Panc1 (cell line): Measurements from ENCODE around the gene PSKH1. TPM values are rescaled to one million over a fixed set of nuclear protein-coding genes. Genes with fewer than 3 reads are reported as not detected.

ENCODE experiments used
- ATAC-seq: fragments of 200-7000 bp; cut with Tn5 transposase; 2 replicates; pipeline ENCODE4 v1.9.1; 2020; ENCODE audit warnings: mild to moderate bottlenecking, moderate library complexity
- BruUV-seq: library from RNA; stranded (reverse); fragments of 400-500 nt; replicated peaks from 2 replicates; lab custom pipeline; 2021; lab: Mats Ljungman, UMichigan
- CTCF ChIA-PET: fragments of 300-600 bp; sonication (Branson Sonifier 250); formaldehyde crosslinking; loops from one replicate; lab custom pipeline; 2022; ENCODE audit warnings: antibody characterized with exemption; lab: Charles Lee
- POLR2A ChIA-PET: fragments of 300-600 bp; sonication (Branson Sonifier 250); formaldehyde crosslinking; loops from one replicate; lab custom pipeline; 2022; ENCODE audit warnings: antibody characterized with exemption; lab: Charles Lee
- DNase-seq: peaks from one replicate; pipeline ENCODE4 v3.0.0-alpha.2; 2010; ENCODE audit warnings: low read depth, low spot score
- H3K27ac ChIP-seq: 2 replicates; pipeline ENCODE4 v1.5.1; 2011; ENCODE audit warnings: mild to moderate bottlenecking, low read length, inconsistent platforms
- H3K27me3 ChIP-seq: fragments of 200-500 bp; sonication (Bioruptor generic); 2 replicates; pipeline ENCODE4 v1.6.0; 2014; ENCODE audit warnings: low read length, inconsistent platforms; ENCODE audit not compliant: control insufficient read depth, insufficient read depth
- H3K36me3 ChIP-seq: fragments of 200-500 bp; sonication (Bioruptor generic); 2 replicates; pipeline ENCODE4 v1.5.1; 2014; ENCODE audit warnings: inconsistent platforms, mild to moderate bottlenecking, low read length, moderate library complexity; ENCODE audit not compliant: control insufficient read depth, insufficient read depth
- H3K4me1 ChIP-seq: 2 replicates; pipeline ENCODE4 v1.5.1; 2011; ENCODE audit warnings: inconsistent platforms, mild to moderate bottlenecking, low read length, moderate library complexity; ENCODE audit not compliant: control insufficient read depth, insufficient read depth
- H3K4me3 ChIP-seq, 2 experiments: 2 replicates each; pipeline ENCODE4 v1.5.1; 2011 to 2012; ENCODE audit warnings: low read depth in 2 of 2, low read length in 2 of 2, mild to moderate bottlenecking in 2 of 2, inconsistent platforms in 1 of 2, moderate library complexity in 1 of 2
- H3K9me3 ChIP-seq: fragments of 200-500 bp; sonication (Bioruptor generic); 2 replicates; pipeline ENCODE4 v1.5.1; 2014; ENCODE audit warnings: low read depth, mild to moderate bottlenecking, inconsistent platforms, low read length, moderate library complexity; ENCODE audit not compliant: control insufficient read depth, insufficient read depth
- CTCF ChIP-seq: fragments of 450-650 bp; IDR thresholded peaks from 2 replicates; pipeline ENCODE4 v1.5.1; 2017; ENCODE audit warnings: mild to moderate bottlenecking
- POLR2AphosphoS5 ChIP-seq: IDR thresholded peaks from 2 replicates; pipeline ENCODE4 v1.6.1; 2012; ENCODE audit warnings: mild to moderate bottlenecking, low read depth, low read length, moderate library complexity
- SIN3A ChIP-seq: IDR thresholded peaks from 2 replicates; pipeline ENCODE4 v1.6.1; 2012; ENCODE audit warnings: low read depth, mild to moderate bottlenecking, low read length, moderate library complexity, borderline replicate concordance; ENCODE audit not compliant: insufficient read depth
- TCF7L2 ChIP-seq: IDR thresholded peaks from 2 replicates; pipeline ENCODE4 v1.6.1; 2011; ENCODE audit warnings: mild to moderate bottlenecking, low read depth, low read length, inconsistent platforms
- in situ Hi-C: cut with HindIII; loops from 2 replicates; pipeline ENCODE4 v1.10.0; 2016; ENCODE audit warnings: low sequenced_read_pairs, low pct_unique_long_range_greater_than_20kb
- intact Hi-C: fragments of 100-400 bp; cut with micrococcal nuclease; formaldehyde crosslinking; loops from one replicate; pipeline ENCODE4 v1.10.0; 2022; ENCODE audit not compliant: unreplicated experiment
- total RNA-seq: library from RNA; stranded (reverse); gene quantifications from one replicate; pipeline ENCODE4 v1.2.1, GENCODE V29; 2021; ENCODE audit not compliant: unreplicated experiment
- TF ChIP-seq, protein P1 (sequence below), 2 experiments: IDR thresholded peaks; 2 replicates each; pipeline ENCODE4 v1.6.1; 2011 to 2012; ENCODE audit warnings: low read depth in 2 of 2, control low read depth in 1 of 2, low read length in 1 of 2, mild to moderate bottlenecking in 1 of 2, moderate library complexity in 1 of 2; ENCODE audit not compliant: insufficient read depth in 1 of 2

Gene PSKH1
- total RNA-seq, 1 experiment from 2014 or later = 17.8 TPM

DNA sequence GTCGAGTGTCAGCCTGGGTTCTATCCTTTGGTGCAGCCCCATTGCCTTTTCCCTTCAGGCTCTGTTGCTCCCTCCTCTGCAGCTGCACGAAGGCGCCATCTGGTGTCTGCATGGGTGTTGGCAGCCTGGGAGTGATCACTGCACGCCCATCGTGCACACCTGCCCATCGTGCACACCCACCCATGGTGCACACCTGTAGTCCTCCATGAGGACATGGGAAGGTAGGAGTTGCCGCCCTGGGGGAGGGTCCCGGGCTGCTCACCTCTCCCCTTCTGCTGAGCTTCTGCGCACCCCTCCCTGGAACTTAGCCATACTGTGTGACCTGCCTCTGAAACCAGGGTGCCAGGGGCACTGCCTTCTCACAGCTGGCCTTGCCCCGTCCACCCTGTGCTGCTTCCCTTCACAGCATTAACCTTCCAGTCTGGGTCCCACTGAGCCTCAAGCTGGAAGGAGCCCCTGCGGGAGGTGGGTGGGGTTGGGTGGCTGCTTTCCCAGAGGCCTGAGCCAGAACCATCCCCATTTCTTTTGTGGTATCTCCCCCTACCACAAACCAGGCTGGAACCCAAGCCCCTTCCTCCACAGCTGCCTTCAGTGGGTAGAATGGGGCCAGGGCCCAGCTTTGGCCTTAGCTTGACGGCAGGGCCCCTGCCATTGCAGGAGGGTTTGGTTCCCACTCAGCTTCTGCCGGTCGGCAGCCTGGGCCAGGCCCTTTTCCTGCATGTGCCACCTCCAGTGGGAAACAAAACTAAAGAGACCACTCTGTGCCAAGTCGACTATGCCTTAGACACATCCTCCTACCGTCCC, 35.7 kb downstream of the PSKH1 start:
- BruUV-seq = no TSS peak
- ChIA-PET CTCF (interaction anchor here (0.5 to 1.0 kb wide), 2 partner anchors 112 to 1332 kb away, joined by 3 to 5 read pairs; no protein-coding TSS in a partner anchor), POLR2A (no interaction called here)
- intact Hi-C loops (loop anchor here (5.0 kb wide), 1 partner anchor 256 kb away; no protein-coding TSS in a partner anchor), in situ Hi-C loops (no loop called here)
- H3K36me3 ChIP-seq = no peaks in the 10 kb centered on the region
- ATAC-seq (peak; percentile 84), DNase-seq (peak; percentile 41)
- no peak overlapping the region for H3K4me3 ChIP-seq
- H3K9me3 ChIP-seq = no peaks in the 10 kb centered on the region
- no peak for TF ChIP-seq POLR2AphosphoS5
- peak; percentile 91 for TF ChIP-seq CTCF
- no peaks in the 10 kb centered on the region for H3K4me1 ChIP-seq
- H3K27me3 ChIP-seq = no peaks in the 10 kb centered on the region
- no peak overlapping the region for H3K27ac ChIP-seq

GRCh38 chr16:67930191-67930590, 37.1 kb downstream of the PSKH1 start:
- TF ChIP-seq CTCF (no peak), SIN3A (no peak), POLR2AphosphoS5 (no peak), TCF7L2 (no peak)
- TF ChIP-seq, protein P1, sequence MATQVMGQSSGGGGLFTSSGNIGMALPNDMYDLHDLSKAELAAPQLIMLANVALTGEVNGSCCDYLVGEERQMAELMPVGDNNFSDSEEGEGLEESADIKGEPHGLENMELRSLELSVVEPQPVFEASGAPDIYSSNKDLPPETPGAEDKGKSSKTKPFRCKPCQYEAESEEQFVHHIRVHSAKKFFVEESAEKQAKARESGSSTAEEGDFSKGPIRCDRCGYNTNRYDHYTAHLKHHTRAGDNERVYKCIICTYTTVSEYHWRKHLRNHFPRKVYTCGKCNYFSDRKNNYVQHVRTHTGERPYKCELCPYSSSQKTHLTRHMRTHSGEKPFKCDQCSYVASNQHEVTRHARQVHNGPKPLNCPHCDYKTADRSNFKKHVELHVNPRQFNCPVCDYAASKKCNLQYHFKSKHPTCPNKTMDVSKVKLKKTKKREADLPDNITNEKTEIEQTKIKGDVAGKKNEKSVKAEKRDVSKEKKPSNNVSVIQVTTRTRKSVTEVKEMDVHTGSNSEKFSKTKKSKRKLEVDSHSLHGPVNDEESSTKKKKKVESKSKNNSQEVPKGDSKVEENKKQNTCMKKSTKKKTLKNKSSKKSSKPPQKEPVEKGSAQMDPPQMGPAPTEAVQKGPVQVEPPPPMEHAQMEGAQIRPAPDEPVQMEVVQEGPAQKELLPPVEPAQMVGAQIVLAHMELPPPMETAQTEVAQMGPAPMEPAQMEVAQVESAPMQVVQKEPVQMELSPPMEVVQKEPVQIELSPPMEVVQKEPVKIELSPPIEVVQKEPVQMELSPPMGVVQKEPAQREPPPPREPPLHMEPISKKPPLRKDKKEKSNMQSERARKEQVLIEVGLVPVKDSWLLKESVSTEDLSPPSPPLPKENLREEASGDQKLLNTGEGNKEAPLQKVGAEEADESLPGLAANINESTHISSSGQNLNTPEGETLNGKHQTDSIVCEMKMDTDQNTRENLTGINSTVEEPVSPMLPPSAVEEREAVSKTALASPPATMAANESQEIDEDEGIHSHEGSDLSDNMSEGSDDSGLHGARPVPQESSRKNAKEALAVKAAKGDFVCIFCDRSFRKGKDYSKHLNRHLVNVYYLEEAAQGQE (IDR thresholded peaks at IDR 0.05; ENCODE audit: insufficient read depth in 1 of 2, low read depth in 2 of 2, low read length in 1 of 2) = no peak
- no peak for DNase-seq
- no peaks in the 10 kb centered on the region for H3K4me1 ChIP-seq
- ATAC-seq = no peak
- no peaks in the 10 kb centered on the region for H3K27me3 ChIP-seq
- no peak overlapping the region for H3K4me3 ChIP-seq
- no peak overlapping the region for H3K27ac ChIP-seq
- no peaks in the 10 kb centered on the region for H3K9me3 ChIP-seq
- no peaks in the 10 kb centered on the region for H3K36me3 ChIP-seq
- in situ Hi-C loops (no loop called here), intact Hi-C loops (no loop called here)
- POLR2A ChIA-PET = no interaction called here
- CTCF ChIA-PET = no interaction called here
- no TSS peak for BruUV-seq
